ENCODE data around the gene ZNF213. TPM values are rescaled to one million over a fixed set of nuclear protein-coding genes. Genes with fewer than 3 reads are reported as not detected.

The ZNF213 gene
- polyA plus RNA-seq, 1 donor from 2014 or later, result 5.1 TPM

DNA sequence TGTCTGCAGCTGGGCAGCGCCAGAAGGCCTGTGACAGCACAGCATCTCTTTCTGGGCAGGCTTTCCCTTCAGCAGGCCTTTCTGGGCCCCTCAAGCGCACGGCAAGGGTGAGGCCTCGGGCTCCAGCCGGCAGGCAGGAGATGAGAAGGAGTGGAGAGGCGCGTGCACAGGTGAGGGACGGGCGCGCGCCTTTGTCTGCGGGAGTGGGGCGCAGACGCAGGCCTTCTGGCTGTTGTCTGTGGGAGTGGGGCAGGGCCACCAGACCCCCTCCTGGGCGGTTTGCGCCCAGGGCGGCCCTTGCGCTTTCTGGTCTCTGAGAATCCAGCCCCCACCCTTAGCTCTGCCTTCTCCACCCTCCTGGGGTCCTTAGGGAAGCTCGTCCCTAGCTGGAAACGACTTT is 16.0 kb upstream of the ZNF213 start:
- Histone ChIP-seq H3K9me2 (ENCODE audit: insufficient read depth, low read length) (no peaks in the 10 kb centered on the region), H3K9ac (ENCODE audit: low read length) (no peak overlapping the region), H2AFZ (ENCODE audit: low read depth, low read length) (no peak overlapping the region), H3K27ac (ENCODE audit: low read length) (no peak overlapping the region), H3K27me3 (ENCODE audit: insufficient read depth, low read depth, low read length) (no peaks in the 10 kb centered on the region), H3K79me2 (replicated peaks; ENCODE audit: insufficient read depth, low read length) (peaks cover under 1% of the 10 kb centered on the region), H3K4me3 (ENCODE audit: low read length) (no peak overlapping the region), H3F3A (ENCODE audit: insufficient read depth, low read length, poor library complexity, severe bottlenecking) (no peaks in the 10 kb centered on the region), H4K20me1 (ENCODE audit: insufficient read depth) (no peaks in the 10 kb centered on the region), H3K9me3 (ENCODE audit: low read length) (no peaks in the 10 kb centered on the region), H3K4me2 (ENCODE audit: low read length) (no peak overlapping the region), H3K36me3 (ENCODE audit: insufficient read depth, low read length) (no peaks in the 10 kb centered on the region)
- TF ChIP-seq EZH2 (IDR thresholded peaks at IDR 0.05; ENCODE audit: borderline replicate concordance, insufficient read depth, low read length, poor library complexity, severe bottlenecking) (no peak), SMC3 (conservative IDR thresholded peaks at IDR 0.05; ENCODE audit: poor library complexity) (no peak), EP300 (conservative IDR thresholded peaks at IDR 0.05; ENCODE audit: poor library complexity, severe bottlenecking) (no peak), POLR2AphosphoS5 (IDR thresholded peaks at IDR 0.05) (no peak), TAF1 (IDR thresholded peaks at IDR 0.05; ENCODE audit: low read depth) (no peak), RAD21 (conservative IDR thresholded peaks at IDR 0.05) (no peak), MXI1 (conservative IDR thresholded peaks at IDR 0.05; ENCODE audit: poor library complexity, severe bottlenecking) (no peak)
- TF ChIP-seq, protein P1, sequence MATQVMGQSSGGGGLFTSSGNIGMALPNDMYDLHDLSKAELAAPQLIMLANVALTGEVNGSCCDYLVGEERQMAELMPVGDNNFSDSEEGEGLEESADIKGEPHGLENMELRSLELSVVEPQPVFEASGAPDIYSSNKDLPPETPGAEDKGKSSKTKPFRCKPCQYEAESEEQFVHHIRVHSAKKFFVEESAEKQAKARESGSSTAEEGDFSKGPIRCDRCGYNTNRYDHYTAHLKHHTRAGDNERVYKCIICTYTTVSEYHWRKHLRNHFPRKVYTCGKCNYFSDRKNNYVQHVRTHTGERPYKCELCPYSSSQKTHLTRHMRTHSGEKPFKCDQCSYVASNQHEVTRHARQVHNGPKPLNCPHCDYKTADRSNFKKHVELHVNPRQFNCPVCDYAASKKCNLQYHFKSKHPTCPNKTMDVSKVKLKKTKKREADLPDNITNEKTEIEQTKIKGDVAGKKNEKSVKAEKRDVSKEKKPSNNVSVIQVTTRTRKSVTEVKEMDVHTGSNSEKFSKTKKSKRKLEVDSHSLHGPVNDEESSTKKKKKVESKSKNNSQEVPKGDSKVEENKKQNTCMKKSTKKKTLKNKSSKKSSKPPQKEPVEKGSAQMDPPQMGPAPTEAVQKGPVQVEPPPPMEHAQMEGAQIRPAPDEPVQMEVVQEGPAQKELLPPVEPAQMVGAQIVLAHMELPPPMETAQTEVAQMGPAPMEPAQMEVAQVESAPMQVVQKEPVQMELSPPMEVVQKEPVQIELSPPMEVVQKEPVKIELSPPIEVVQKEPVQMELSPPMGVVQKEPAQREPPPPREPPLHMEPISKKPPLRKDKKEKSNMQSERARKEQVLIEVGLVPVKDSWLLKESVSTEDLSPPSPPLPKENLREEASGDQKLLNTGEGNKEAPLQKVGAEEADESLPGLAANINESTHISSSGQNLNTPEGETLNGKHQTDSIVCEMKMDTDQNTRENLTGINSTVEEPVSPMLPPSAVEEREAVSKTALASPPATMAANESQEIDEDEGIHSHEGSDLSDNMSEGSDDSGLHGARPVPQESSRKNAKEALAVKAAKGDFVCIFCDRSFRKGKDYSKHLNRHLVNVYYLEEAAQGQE (IDR thresholded peaks at IDR 0.05; ENCODE audit: borderline replicate concordance), result no peak
- TF ChIP-seq, protein P2, sequence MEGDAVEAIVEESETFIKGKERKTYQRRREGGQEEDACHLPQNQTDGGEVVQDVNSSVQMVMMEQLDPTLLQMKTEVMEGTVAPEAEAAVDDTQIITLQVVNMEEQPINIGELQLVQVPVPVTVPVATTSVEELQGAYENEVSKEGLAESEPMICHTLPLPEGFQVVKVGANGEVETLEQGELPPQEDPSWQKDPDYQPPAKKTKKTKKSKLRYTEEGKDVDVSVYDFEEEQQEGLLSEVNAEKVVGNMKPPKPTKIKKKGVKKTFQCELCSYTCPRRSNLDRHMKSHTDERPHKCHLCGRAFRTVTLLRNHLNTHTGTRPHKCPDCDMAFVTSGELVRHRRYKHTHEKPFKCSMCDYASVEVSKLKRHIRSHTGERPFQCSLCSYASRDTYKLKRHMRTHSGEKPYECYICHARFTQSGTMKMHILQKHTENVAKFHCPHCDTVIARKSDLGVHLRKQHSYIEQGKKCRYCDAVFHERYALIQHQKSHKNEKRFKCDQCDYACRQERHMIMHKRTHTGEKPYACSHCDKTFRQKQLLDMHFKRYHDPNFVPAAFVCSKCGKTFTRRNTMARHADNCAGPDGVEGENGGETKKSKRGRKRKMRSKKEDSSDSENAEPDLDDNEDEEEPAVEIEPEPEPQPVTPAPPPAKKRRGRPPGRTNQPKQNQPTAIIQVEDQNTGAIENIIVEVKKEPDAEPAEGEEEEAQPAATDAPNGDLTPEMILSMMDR (IDR thresholded peaks at IDR 0.05; ENCODE audit: poor library complexity, severe bottlenecking), result no peak

GRCh38 chr16:3119286-3119685 is 15.5 kb upstream of the ZNF213 start:
- Histone ChIP-seq H3K27ac (ENCODE audit: low read length) (no peak overlapping the region), H3F3A (ENCODE audit: insufficient read depth, low read length, poor library complexity, severe bottlenecking) (no peaks in the 10 kb centered on the region), H3K79me2 (replicated peaks; ENCODE audit: insufficient read depth, low read length) (no peaks in the 10 kb centered on the region), H3K9me2 (ENCODE audit: insufficient read depth, low read length) (no peaks in the 10 kb centered on the region), H3K9ac (ENCODE audit: low read length) (no peak overlapping the region), H3K36me3 (ENCODE audit: insufficient read depth, low read length) (no peaks in the 10 kb centered on the region), H3K4me2 (ENCODE audit: low read length) (no peak overlapping the region), H3K4me3 (ENCODE audit: low read length) (no peak overlapping the region), H3K9me3 (ENCODE audit: low read length) (no peaks in the 10 kb centered on the region), H2AFZ (ENCODE audit: low read depth, low read length) (no peak overlapping the region), H3K27me3 (ENCODE audit: insufficient read depth, low read depth, low read length) (no peaks in the 10 kb centered on the region), H4K20me1 (ENCODE audit: insufficient read depth) (no peaks in the 10 kb centered on the region)
- TF ChIP-seq, protein P2 (IDR thresholded peaks at IDR 0.05; ENCODE audit: poor library complexity, severe bottlenecking), result no peak
- TF ChIP-seq RAD21 (conservative IDR thresholded peaks at IDR 0.05) (no peak), EZH2 (IDR thresholded peaks at IDR 0.05; ENCODE audit: borderline replicate concordance, insufficient read depth, low read length, poor library complexity, severe bottlenecking) (no peak), TAF1 (IDR thresholded peaks at IDR 0.05; ENCODE audit: low read depth) (no peak), POLR2AphosphoS5 (IDR thresholded peaks at IDR 0.05) (no peak), MXI1 (conservative IDR thresholded peaks at IDR 0.05; ENCODE audit: poor library complexity, severe bottlenecking) (no peak), EP300 (conservative IDR thresholded peaks at IDR 0.05; ENCODE audit: poor library complexity, severe bottlenecking) (no peak), SMC3 (conservative IDR thresholded peaks at IDR 0.05; ENCODE audit: poor library complexity) (no peak)
- TF ChIP-seq, protein P1 (IDR thresholded peaks at IDR 0.05; ENCODE audit: borderline replicate concordance), result no peak
